HG02571 (cell line): ENCODE measurements around the gene UPF2.
"Not testable (repeated sequence)": the region's sequence is repeated elsewhere in the genome, so short reads cannot be mapped to it uniquely, and the experiment has no call there.

Experiments used
- ATAC-seq: cut with Tn5 transposase; IDR thresholded peaks from one replicate; pipeline ENCODE4 v1.9.1; 2021; ENCODE audit warnings: mild to moderate bottlenecking, moderate library complexity; ENCODE audit not compliant: unreplicated experiment

UPF2 gene

DNA sequence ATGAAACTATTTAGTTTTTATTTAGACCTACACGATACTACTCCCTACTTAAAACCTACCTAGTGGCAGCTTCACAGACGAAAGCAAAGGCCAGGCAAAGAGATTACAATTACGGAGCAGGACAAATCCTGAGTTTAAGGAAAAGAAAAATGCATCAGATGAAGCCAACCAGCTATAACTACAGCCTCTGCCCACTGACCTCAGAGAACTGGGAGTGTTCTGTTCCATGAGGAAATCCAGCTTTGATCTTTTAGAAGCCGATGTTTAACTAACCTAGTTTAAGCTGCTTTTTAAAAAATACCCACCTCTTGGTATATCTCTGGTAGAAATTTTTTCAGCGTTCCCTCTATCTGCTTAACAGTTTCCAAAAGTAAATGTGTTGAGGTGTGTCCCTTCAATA lies 3.0 kb upstream of the UPF2 start:
- no peak for ATAC-seq

DNA sequence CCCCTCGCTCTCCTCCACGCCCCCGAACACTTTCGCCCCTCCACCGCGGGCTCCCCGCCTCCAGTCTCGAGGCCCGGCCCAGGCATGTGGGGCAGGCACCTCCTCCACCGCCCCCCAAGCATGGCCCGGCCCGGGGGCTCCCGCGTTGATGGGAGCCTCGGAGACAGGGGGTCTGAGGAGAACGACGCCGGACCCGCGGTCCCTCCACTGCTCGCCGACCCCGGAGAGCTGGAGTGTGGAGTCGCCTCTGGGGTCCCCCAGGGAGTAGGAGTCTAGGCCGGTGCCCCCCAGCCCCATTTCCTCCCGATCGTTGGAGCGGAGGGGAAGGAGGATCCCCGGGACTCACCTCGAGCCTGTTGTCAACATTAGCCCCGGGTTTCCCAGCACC lies 206 bp downstream of the UPF2 start:
- peak; percentile 6 for ATAC-seq

DNA sequence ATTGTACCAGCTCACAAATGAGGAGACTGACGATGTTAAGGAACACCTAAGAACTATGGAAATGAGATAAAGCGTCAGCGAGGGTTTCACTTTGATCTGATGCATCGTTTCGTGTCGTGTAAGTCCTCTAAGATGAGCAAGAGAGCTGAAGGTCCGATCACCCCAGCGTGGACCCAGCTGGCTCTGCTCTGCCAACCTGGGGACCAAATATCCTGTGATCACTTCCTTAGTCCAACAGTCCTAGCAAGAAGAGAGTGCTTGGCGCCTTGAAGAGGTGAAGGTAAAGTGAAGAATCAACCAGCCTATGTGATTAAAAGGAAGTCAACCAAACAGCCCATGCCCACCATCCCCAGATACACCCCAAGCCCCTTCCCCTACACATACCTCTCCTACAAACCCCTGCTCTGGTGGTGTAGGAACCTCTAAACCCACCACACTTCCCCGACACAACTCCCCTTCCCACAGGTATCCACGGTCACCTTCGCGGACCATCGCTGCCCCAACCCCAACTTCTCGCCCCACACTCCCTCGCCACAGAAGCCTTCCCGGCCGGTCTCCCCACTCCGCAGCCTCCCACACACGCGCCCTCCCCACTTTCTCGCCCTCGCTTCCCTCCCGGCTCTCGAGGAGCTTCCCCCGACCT lies 722 bp downstream of the UPF2 start:
- no peak for ATAC-seq

DNA sequence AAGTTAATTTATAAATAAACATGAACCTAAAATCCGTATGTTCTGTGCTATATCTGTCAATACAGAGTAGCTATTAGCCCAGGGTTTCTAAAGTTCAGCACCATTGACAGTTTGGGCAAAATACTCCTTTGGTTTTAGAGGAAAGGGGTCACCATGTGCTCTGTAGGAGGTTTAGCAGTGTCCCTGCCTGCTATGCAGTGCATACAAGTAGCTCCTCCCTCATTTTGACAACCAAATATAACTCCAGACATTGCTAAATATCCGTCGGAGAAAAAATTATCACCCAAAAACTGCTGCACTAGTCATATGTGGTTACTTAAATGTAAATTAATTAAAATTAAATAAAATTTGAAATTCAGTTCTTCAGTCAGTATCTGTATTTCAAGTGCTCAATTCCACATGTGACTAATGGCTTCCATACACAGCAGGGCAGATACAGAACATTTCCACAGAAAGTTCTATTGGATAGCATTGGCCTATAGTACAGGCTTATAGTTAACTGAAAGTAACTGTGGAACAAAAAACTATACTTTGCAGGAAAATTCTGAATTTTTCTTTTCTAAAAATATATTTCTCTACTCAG lies 6.4 kb downstream of the UPF2 start:
- ATAC-seq: no peak

DNA sequence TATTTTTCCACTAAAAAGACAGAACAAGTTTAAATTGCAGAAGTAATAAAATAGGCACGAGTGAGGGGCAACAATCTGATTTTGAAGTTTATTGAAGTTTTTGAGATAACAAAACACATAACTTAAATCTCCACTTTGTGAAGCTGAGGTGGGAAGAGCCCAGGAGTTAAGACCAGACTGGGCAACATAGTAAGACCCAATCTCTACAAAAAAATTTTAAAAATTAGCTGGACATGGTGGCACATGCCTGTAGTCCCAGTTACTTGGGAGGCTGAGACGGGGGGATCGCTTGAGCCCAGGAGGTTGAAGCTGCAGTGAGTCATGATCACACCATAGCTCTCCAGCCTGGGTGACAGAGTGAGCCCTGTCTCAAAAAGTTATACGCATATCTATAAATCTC lies 11.2 kb downstream of the UPF2 start:
- ATAC-seq: no peak

DNA sequence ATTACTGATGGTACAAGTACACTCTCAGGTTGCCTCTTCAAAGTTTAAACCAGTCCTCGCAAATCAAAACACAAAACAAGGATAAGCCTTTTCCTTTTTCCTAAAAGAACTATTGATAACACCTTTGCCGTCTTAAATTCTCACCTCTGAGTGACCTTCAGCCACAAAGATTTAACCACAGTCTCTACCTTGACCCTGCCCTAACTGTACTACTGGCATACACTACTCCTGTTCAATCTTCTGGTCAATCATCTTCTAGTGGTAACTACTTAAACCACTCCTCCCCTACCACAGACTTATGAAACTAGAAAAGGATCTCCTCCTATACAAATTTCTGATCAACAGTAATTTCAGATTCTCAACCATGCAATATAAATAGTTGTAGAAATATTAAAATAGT lies 15.1 kb downstream of the UPF2 start:
- peak; percentile 64 for ATAC-seq

DNA sequence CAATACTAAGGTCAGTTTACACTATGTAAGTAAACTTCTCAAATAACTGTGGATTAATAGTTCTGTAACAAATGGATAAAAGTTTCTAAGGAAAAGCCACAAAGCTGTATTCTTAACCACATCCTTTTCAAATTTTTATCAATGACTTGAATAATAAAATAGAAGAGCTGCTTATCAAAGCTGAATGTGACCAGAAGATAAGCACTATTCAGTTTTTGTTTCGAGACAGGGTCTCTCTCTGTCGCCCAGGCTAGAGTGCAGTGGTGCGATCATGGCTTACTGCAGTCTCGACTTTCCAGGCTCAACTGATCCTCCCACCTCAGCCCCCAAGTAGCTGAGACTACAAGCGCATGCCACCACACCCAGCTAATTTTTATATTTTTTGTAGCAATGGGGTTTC lies 17.0 kb downstream of the UPF2 start:
- no peak for ATAC-seq

DNA sequence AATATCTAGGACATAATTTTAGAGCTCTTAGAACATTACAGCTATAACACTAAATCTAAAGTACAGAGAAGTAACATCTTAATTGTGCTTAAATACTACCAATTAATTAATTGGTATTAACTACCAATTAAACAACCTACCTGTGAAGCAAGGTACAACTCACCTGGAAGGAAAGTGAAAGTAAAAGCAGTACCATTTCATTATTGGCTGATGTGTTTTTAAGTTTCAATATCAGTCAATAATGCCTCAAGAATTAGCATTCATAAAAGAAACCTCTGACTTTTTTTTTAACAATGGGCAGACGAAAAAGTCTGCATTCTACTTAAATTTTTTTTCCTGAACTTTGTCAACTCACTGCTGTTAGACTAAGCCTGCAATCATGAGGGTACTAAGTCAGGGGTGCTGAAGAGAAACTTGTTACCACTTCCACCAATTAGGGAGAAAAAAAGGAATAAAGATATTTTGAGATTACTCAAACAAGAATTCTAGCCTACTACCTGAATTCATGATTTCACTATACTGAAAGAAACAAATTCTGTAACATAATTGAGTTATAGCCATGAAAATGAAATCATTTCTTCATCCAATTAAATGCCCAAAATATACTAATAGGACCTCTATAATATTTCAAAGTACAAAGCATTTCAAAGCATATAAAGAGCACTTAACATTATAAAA lies 19.9 kb downstream of the UPF2 start:
- ATAC-seq: no peak

DNA sequence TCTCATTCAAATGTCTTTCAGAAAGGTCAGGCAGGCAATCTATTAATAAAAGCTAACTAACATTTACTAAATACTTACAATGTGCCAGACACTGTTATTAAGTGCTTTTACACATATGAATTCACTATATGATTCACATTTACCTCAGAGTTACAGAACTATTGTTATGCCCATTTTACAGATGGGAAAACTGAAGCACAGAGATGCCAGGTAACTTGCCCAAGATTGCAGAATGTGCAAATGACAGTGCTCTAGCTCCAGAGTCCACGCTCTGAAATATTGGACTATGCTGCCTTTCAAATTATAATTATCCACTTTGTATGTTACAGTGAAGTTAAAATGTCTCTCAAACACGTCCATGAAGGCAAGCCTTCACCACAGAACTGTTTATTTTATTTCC lies 22.0 kb downstream of the UPF2 start:
- no peak for ATAC-seq

DNA sequence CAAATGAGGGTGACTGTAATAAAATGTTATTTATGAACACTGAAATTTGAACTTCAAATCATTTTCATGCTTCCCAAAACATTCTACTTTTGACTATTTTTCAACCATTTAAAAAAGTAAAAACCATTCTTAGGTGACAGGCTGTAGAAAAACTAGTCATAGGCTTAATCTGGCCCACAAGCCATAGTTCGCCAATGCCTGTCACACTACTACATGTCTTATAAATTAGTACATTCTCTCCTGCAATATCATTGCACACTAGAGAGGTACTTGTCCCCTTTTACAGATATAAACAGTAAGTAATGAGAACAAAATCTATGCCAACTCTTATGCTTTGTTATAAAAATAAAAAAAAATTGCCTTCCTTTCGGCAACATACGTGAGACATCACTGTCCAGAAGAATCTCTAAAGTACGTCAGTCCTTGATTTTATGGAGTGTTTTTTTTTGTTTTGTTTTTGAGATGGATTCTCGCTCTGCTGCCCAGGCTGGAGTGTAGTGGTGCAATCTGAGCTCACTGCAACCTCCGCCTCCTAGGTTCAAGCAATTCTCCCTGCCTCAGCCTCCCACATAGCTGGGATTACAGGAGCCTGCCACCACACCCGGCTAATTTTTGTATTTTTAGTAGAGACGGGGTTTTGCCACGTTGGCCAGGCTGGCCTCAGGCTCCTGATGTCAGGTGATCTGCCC lies 23.2 kb downstream of the UPF2 start:
- ATAC-seq: no peak

DNA sequence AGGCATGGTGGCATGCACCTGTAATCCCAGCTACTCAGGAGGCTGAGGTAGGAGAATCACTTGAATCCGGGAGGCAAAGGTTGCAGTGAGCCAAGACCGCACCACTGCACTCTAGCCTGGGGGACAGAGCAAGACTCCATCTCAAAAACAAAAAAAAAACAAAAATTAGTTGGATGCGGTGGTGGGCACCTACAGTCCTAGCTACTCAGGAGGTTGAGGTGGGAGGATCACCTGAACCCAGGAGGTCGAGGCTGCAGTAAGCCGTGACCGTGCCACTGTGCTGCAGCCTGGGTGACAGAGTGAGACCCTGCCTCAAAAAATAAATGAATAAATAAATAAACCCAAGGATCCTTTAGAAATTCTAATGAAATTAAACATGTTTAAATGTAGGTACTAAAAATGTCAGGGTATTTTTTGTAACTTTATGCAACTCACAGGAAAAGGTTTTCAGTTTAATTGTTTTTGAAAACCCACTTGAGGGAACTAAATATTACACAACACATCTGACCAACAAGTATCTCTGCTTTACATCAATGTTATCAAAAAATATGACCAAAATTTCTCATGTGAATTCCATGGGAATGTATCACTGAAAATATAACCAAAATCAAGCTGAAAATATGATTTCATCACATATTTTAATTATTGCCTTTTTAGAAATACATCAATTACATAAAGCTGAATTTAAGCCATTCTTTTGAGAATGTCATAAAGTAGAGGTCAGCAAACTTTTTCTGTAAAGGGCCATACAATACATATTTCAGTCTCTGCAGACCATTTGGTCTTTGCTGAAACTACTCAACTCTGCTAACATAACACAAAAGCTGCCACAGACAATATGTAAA lies 23.9 kb downstream of the UPF2 start:
- no peak for ATAC-seq

DNA sequence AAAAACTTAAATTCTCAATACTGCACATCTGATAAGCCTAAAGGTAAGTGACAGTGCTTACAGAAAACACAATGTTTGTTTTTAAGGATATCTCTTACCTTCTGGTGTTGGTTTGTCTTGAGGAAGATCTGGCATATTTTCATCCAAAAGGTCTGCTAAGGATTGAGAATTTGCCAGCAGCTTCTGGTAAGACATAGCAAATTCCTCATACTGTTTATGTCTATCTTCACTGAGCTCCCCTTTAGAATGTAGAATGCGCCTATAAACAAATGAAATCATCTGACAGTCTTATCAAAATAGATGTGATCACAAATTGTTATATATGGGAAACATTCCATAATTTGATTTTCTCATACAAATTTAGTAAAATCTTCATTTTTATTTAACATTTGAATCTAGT lies 28.7 kb downstream of the UPF2 start:
- no peak for ATAC-seq

DNA sequence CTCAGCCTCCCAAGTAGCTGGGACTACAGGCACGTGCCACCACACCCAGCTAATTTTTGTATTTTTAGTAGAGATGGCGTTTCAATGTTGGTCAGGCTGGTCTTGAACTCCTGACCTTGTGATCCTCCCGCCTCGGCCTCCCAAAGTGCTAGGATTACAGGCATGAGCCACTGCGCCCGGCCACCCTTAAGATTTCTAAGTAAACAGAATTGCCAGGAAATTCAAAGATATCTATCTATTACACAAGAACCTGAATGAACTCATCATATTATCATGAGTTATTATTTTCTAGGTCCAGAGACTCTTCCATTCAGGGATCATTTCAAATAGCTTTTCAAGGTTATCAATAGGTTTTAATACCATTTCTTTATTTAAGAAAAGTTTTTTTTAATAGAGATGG lies 29.2 kb downstream of the UPF2 start:
- ATAC-seq: not testable (repeated sequence)

DNA sequence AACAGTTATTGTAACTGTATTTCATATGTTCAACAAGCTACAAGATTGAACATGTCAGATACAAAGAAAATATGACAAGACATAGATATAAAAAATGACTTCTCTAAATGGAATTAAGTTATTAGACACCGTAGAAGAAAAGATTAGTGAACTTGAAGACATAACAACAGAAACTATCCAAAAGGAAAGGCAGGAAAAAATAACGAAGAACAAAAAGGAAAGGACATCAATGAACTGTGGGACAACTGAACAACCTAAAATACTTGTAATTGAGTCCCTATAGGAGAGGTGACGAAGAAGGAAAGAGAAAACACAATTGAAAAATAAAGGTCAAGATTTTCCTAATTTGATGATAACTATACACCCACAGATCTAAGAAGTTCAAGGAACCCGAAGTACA lies 32.3 kb downstream of the UPF2 start:
- ATAC-seq: no peak

DNA sequence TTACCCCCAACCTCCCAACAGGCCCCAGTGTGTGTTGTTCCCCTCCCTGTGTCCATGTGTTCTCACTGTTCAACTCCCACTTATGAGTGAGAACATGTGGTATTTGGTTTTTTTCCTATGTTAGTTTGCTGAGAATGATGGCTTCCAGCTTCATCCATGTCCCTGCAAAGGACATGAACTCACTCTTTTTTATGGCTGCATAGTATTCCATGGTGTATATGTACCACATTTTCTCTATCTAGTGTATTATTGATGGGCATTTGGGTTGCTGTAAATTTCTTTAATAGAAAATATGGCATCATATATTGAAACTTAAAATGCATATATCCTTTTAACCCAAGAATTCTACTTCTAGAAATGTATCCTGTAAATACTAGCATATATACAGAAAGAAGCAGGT lies 33.8 kb downstream of the UPF2 start:
- not testable (repeated sequence) for ATAC-seq

DNA sequence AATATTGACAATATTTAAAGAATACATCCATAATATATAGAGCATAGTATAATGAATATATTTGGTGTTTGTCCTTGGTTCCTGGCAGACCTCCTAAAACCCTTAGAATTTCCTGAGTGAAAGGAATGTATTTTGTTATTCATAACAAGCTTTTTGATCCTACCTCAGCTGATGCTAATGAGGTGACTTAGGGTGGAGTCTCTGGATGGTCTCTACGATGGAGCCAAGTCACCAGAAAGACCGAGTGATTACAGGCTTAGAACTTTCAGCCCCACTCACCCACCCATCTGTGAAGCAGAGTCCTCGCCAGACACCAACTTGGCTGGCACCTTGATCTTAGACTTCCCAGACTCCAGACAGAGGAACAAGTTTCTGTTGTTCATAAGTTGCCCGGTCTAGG lies 35.9 kb downstream of the UPF2 start:
- ATAC-seq: no peak

DNA sequence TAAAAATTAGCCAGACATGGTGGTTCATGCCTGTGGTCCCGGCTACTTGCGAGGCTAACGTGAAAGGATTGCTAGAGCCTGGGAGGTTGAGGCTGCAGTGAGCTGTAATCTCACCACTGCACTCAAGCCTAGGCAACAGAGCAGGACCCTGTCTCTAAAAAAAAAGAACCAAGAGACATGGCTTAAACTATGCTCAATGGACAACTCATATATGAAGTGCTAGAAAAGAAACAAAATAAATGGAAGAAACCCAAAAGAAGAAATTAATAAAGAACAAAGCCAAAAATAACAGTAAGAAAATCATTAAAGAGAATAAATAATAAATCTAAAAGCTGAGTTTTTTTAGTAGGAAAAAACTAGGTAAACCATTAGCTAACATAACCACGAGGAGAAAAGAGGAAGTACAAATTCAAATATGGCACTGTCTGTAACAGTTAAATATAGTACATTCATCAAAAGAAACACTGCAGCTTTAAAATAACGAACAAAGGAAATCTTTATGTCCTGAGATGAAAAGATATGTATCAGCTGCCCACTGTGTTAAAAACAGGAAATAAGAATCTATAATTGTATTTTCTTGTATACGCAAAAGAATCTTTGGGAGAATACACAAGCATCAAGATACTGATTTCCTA lies 48.7 kb downstream of the UPF2 start:
- ATAC-seq: no peak

DNA sequence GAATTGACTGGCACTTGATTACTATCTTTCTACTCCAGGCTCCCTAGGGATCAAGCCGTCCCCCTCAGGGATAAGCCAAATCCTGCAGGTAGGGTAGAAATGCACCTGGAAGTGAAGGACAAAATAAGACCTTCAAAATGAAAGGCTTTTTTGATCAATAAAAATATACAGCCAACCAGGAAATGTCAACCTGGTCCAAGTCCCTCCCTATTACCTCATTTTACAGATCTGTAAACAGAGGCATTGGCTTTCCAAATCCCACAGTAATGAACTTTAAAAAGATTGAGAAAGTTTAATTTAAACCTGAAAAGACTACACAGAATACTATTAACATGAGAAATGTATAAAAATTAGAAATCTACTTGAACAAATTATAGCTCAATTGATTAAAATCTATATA lies 53.7 kb downstream of the UPF2 start:
- no peak for ATAC-seq

DNA sequence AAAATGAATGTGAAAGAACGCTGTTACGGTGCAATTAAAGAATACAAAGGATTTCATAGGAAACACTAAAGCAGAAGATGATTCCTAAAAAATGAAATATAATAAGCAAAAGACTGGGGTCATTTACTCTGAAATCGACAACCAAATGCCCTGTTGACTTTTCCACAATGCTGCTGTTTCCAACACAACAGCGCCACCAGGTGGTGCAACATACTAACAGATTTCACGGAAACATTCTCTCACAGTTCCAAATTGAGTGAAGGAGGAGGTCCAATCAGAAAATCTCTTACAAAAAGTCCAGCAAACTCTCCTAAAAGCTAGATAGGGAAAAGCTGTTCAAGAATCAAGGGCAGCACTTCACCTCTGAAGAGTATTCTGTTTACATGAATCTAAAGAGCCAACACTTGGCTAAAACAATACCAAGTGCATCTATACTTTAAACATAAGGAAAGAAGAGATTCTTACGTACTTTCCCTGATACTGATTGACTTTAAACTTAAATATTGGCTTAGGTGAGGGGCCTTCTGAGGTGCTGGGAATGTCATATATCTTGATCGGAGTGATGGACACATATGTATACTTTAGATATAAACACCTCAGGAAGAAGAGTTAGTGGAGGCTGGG lies 55.9 kb downstream of the UPF2 start:
- no peak for ATAC-seq

DNA sequence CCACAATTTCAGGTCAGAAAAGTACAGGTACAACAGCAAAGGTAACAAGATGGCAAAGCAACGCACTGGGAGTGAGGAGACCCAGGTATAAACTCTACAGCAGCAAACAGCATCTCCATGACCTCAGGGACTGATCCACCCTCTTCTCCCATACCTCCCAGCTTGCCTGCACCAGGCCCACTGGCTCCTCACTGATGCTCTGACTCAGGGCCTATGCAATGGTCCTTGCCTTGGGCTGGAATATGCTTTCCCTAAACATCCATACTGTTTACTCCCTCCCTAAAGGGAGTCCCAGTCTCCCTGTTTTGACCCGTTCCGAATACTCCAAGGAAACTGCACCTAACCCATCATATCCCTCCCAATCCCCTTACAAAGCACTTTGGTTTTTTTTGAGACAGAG lies 60.4 kb downstream of the UPF2 start:
- no peak for ATAC-seq
